Ishikawa (cell line): ENCODE measurements around the gene HS3ST6.
A peak's percentile ranks its signal among the peaks of the same experiment; 100 is the strongest.

Experiments used
- CEBPB ChIP-seq: IDR thresholded peaks from 2 replicates; pipeline ENCODE4 v1.6.1; 2012
- CREB1 ChIP-seq: IDR thresholded peaks from 2 replicates; pipeline ENCODE4 v1.6.1; 2012; ENCODE audit warnings: low read depth
- EGR1 ChIP-seq: IDR thresholded peaks from 2 replicates; pipeline ENCODE4 v1.6.1; 2012
- EP300 ChIP-seq: IDR thresholded peaks from 2 replicates; pipeline ENCODE4 v1.6.1; 2012; ENCODE audit warnings: borderline replicate concordance
- FOXM1 ChIP-seq: IDR thresholded peaks from 2 replicates; pipeline ENCODE4 v1.6.1; 2012; ENCODE audit warnings: low read depth, borderline replicate concordance
- MAX ChIP-seq: IDR thresholded peaks from 2 replicates; pipeline ENCODE4 v1.6.1; 2012
- NFIC ChIP-seq: IDR thresholded peaks from 2 replicates; pipeline ENCODE4 v1.6.1; 2012
- RAD21 ChIP-seq: IDR thresholded peaks from 2 replicates; pipeline ENCODE4 v1.6.1; 2012; ENCODE audit warnings: low read depth
- TAF1 ChIP-seq: IDR thresholded peaks from 2 replicates; pipeline ENCODE4 v1.6.1; 2012; ENCODE audit warnings: low read depth, mild to moderate bottlenecking
- TCF12 ChIP-seq: IDR thresholded peaks from 2 replicates; pipeline ENCODE4 v1.6.1; 2012; ENCODE audit warnings: low read depth
- TEAD4 ChIP-seq: IDR thresholded peaks from 2 replicates; pipeline ENCODE4 v1.6.1; 2012
- USF1 ChIP-seq: IDR thresholded peaks from 2 replicates; pipeline ENCODE4 v1.6.1; 2012
- YY1 ChIP-seq: IDR thresholded peaks from 2 replicates; pipeline ENCODE4 v1.6.1; 2012; ENCODE audit warnings: low read depth
- ZBTB7A ChIP-seq: IDR thresholded peaks from 2 replicates; pipeline ENCODE4 v1.6.1; 2012; ENCODE audit warnings: low read depth
- TF ChIP-seq, protein P1 (sequence below): IDR thresholded peaks from 2 replicates; pipeline ENCODE4 v1.6.1; 2012; ENCODE audit warnings: low read depth, mild to moderate bottlenecking

The HS3ST6 gene

GRCh38 chr16:1876468-1876867 lies 41.7 kb downstream of the HS3ST6 start:
- TF ChIP-seq TAF1 (no peak), YY1 (no peak), TCF12 (no peak), ZBTB7A (no peak), NFIC (no peak), USF1 (no peak)
- TF ChIP-seq, protein P1, sequence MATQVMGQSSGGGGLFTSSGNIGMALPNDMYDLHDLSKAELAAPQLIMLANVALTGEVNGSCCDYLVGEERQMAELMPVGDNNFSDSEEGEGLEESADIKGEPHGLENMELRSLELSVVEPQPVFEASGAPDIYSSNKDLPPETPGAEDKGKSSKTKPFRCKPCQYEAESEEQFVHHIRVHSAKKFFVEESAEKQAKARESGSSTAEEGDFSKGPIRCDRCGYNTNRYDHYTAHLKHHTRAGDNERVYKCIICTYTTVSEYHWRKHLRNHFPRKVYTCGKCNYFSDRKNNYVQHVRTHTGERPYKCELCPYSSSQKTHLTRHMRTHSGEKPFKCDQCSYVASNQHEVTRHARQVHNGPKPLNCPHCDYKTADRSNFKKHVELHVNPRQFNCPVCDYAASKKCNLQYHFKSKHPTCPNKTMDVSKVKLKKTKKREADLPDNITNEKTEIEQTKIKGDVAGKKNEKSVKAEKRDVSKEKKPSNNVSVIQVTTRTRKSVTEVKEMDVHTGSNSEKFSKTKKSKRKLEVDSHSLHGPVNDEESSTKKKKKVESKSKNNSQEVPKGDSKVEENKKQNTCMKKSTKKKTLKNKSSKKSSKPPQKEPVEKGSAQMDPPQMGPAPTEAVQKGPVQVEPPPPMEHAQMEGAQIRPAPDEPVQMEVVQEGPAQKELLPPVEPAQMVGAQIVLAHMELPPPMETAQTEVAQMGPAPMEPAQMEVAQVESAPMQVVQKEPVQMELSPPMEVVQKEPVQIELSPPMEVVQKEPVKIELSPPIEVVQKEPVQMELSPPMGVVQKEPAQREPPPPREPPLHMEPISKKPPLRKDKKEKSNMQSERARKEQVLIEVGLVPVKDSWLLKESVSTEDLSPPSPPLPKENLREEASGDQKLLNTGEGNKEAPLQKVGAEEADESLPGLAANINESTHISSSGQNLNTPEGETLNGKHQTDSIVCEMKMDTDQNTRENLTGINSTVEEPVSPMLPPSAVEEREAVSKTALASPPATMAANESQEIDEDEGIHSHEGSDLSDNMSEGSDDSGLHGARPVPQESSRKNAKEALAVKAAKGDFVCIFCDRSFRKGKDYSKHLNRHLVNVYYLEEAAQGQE = no peak

DNA sequence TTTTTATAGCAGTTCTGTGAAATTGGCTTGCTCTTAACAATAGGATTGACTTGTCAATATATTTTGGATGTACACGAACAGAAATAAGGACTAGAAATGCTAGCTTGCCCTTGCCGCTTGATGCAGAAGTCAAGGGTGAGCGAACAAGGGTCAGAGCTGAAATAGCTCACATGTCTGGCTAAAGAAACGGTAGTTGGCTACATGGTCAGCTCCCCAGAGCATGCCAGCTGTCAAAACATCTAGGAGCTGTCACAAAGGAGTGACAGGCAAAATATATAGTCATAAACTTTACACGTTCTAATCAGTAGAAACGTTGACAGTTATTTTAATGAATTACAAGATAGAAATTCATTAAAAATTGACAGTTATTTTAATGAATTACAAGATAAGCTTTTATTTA lies 43.4 kb downstream of the HS3ST6 start:
- TF ChIP-seq EP300 = no peak
- TF ChIP-seq TAF1 = no peak
- TF ChIP-seq ZBTB7A = no peak
- no peak for TF ChIP-seq MAX
- no peak for TF ChIP-seq NFIC
- TF ChIP-seq TEAD4 = no peak
- no peak for TF ChIP-seq YY1
- TF ChIP-seq USF1 = no peak
- TF ChIP-seq RAD21 = no peak
- TF ChIP-seq TCF12 = no peak
- no peak for TF ChIP-seq CEBPB
- TF ChIP-seq, protein P1 = no peak
- TF ChIP-seq EGR1 = no peak
- TF ChIP-seq CREB1 = no peak
- TF ChIP-seq FOXM1 = no peak

- TF ChIP-seq MAX (peak; percentile 64), ZBTB7A (0 out of 2 replicates have a peak, but pooled peaks have one; percentile 48), EGR1 (no peak)
Measured at GRCh38 chr16:1871974-1872635, 46.1 kb downstream of the HS3ST6 start, which contains the start of gene MEIOB. Gene MEIOB, minus strand, starts transcription at chr16:1872164. Its CDS starts 3,989 bp downstream, at chr16:1868175.

- TF ChIP-seq FOXM1 (no peak), RAD21 (no peak), TAF1 (no peak), MAX (no peak), CEBPB (no peak), TCF12 (no peak), NFIC (no peak), USF1 (no peak)
- TF ChIP-seq, protein P1 = no peak
Measured at GRCh38 chr16:1870365-1871082, 47.7 kb downstream of the HS3ST6 start.
